HG03439 (cell line): ENCODE results near the gene ATP7A.
"Not testable (repeated sequence)": the region's sequence is repeated elsewhere in the genome, so short reads cannot be mapped to it uniquely, and the experiment has no call there.

Source experiments
- ATAC-seq: cut with Tn5 transposase; IDR thresholded peaks from one replicate; pipeline ENCODE4 v1.9.1; 2021; ENCODE audit warnings: mild to moderate bottlenecking, moderate library complexity; ENCODE audit not compliant: unreplicated experiment

The ATP7A gene

DNA sequence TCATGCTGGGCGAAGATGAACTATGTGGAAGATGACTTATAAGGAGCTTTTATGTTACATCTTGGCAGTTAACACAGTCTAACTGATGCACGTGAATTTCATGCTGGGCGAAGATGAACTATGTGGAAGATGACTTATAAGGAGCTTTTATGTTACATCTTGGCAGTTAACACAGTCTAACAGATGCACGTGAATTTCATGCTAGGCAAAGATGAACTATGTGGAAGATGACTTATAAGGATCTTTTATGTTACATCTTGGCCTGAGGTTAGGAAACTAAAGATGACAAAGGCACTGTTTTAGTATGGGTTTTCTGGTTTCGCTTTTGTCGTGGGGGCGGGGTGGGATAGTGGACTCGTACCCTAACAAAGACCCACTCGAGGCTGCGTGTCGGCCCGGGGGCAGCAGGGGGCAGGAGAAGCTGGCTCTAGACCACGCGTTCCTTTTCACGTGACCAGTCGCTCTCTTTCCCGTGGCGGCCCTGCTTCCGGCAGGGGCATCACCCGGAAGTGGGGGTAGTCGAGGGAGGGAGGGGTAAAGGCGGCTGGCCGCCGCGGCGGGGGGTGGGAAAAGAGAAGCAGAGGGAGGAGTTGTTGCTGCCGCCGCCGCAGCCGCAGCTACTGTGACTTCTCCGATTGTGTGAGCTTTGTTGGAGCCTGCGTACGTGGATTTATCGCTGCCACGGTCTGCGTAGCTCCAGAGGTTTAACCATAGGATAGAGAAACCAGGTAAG lies at the start of gene ATP7A:
Gene ATP7A (plus strand): TSS at position 586 of the 733 bp plus-strand sequence. CDS start 60,949 bp downstream, outside the sequence.
- peak; percentile 94 for ATAC-seq

DNA sequence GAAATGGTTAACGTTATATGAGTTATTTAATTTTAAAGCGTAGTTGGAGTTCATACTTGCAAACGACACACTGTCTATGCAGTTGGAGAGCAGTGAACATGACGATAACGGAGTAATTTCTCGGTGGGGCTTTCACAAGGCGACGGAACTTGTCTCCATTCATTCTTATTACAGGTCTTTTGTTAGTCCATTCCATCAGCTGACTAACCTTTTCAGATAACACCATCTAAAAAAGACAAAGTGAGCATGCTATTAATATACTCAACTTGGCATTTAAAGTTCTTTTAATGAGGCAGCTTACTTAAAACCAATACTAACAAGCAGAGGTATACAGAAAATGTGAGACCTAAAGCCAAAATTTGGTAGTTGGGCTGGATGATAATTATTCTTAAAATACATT lies 35.1 kb upstream of the ATP7A start:
- ATAC-seq = no peak

- not testable (repeated sequence) for ATAC-seq
Measured at GRCh38 chrX:77881418-77881817, 29.1 kb upstream of the ATP7A start.

DNA sequence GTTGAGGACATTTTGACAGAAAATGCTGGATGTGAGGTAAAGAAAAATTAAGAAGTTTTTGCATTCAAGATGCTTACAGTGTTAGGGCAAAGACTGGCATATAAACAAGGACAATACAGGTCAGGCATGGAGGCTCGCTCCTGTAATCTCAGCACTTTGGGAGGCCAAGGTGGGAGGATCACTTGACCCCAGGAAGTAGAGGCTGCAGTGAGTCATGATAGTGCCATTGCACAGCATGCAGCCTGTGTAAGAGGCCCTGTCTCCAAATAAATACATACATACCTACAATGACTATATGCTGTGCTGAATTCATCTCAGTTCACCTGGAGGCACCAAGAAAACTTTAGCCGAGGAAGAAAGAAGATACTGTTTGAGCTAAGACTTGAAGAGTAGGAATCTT lies 17.6 kb upstream of the ATP7A start:
- no peak for ATAC-seq

GRCh38 chrX:77893713-77894112 lies 16.8 kb upstream of the ATP7A start:
- no peak for ATAC-seq

- peak; percentile 89 for ATAC-seq
Measured at GRCh38 chrX:77894921-77895886, 15.3 kb upstream of the ATP7A start, which contains the start of gene MAGT1. TSS of gene MAGT1 (minus strand) at chrX:77895435. CDS start at chrX:77895410, 25 bp downstream.

- peak; percentile 69 for ATAC-seq
Measured at GRCh38 chrX:77899081-77899828, 11.2 kb upstream of the ATP7A start, which contains the start of gene COX7B. TSS of gene COX7B (plus strand) at chrX:77899468. CDS start at chrX:77899554, 86 bp downstream.

DNA sequence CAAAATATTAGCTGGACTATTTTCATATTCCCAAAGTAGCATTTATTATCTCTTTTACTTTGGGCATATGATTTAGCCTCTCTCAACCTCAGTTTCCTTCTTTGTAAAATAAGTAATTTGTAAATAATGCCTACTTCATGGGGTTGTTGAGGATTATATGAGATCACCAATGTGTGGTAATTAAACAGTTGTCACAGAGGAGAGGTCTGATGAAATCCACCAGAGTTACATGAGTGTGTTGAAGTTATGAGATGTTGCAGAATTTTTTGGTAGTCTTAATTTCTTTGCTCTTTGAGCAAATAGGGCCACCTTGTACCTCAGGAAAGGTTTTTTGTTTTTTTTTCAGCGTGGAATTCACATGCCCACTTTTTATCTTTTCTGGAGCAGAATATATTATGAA lies 9.8 kb upstream of the ATP7A start:
- ATAC-seq = no peak

DNA sequence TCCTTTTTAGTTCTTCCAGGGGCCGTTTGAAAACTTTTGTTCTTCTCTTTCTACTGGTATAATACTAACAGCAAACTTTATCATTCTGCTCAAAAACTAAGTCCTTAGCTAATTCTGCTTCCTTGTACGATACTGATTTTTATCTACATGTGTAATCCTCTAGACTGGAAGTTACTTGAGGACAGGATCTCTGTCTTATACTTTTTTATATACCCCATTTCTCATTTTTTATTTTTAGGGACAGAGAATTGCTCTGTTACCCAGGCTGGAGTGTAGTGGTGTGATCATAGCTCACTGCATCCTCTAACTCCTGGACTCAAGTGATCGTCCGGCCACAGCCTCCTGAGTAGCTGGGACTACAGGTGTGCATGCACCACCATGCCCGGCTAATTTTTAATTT lies 9.0 kb upstream of the ATP7A start:
- ATAC-seq = no peak

DNA sequence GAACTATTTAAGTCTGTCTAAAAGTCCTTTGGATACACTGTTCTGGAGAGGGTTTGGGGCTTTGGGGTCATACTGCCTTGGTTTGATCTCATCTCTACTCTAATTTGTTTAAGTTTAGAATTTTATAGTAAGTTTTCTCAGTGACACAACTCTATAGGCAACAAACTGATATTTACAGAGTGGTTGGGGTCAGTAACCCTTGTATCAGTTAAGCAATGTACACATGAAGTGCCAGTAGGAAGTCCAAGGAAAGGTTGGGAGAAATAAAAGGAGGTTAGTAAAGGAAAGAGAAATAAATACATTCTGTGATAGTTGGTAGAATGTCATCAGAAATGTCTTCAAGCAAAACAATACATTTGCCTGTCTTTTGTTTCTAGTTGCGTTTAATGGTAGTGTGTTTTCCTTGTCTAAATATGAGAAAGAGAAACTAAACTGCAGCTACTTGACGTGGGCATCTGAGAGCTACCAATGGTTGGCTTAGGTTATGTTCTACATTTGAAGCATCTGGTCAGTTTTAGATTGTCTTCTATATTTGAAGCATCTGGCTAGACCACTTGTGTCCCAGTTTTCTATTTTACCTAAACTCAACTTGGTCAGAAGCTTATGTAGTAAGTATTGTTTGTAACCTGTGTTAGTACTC lies 6.9 kb downstream of the ATP7A start:
- ATAC-seq = peak; percentile 72

DNA sequence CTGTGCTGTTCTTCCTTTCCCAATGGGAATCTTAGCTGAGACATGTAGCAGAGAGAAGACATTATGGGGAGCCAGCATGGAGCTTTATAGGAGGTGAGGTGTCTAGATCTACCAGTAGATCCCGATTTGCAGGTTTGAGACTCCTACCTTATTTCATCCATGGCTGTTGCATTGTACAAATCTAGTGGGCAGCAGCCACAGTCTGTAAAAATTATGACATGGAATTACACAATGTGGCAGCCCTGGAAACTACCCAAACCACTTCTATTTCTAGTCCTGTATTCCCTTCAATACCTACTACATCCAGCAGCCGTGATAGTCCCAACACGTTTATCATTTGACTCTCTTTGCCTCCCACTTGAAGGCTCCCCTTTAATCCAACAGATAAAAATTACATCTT lies 8.1 kb downstream of the ATP7A start:
- no peak for ATAC-seq

- ATAC-seq = not testable (repeated sequence)
Measured at GRCh38 chrX:77919370-77919769, 8.9 kb downstream of the ATP7A start.

DNA sequence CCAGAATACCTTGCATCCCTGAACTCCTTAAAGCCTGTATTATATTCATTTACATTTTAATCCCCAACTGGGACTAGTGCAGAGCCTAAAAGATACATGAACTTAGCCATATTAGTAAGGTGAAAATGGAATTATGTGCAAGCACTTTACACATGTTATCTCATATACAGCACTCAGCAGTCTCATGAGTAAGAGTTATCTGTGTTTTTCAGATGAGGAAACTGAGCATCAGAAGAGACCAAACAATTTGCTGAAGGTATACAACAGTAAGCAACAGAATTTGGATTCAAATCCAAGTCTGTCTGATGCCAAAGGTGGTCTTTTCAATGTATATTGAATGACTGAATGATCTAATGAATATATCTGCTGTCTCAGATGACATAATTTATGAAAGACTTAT lies 12.3 kb downstream of the ATP7A start:
- ATAC-seq = no peak

GRCh38 chrX:77924320-77924859 lies 13.9 kb downstream of the ATP7A start:
- ATAC-seq = no peak

DNA sequence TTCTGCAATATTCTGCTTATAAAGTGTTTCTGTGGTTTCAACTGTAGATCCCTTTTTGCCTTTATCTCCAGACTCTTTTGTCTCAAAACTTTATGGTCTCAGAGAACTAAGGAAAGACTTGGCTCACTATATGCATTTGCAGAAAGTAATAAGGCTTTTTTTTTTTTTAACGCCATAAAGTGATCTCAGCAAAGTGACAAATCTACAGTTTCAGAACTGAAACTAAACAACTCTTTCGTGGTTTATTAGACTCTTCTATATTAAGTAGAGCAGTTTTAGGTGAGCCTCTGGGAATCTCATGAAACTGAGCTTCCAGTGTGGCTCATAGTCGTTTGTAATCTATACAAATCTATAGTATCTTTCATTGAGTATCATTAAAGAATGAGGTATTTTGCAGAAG lies 15.3 kb downstream of the ATP7A start:
- no peak for ATAC-seq

DNA sequence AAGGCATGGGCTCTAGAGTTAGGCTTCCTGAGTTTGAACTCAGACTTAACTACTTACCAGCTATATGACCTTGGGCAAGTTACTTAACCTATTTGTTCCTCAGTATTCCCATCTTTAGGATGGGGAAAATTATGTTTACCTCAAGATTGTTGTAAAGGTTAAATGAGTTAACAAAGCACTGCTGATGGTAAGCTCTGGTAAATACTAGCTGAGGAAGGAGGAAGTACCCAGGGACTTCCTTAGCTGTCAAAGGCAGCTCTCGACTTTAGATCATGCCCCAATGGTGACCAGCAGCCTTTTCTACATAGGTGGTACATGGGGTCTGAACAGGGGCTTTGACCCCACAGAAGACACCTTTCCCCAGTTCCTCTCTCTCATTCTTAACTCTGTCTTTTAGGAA lies 20.1 kb downstream of the ATP7A start:
- ATAC-seq = no peak

- ATAC-seq = no peak
Measured at GRCh38 chrX:77935886-77936285, 25.4 kb downstream of the ATP7A start.

DNA sequence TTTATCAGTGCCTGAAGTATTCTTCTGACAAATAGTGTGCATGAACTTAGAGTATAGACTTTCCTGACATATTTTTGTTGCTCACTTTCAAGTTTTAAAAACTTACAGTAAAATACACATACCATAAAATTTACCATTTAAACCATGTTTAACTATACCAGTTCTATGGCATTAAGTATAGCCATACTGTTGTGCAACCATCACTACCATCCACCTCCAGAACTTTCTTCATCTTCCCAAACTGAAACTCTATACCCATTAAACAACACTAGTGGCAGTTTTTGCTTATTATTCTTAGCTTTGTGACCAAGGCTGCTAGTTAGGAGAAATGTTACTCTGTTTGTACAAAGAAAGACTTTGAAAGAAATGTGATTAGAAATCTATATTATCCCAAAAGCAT lies 25.8 kb downstream of the ATP7A start:
- no peak for ATAC-seq

DNA sequence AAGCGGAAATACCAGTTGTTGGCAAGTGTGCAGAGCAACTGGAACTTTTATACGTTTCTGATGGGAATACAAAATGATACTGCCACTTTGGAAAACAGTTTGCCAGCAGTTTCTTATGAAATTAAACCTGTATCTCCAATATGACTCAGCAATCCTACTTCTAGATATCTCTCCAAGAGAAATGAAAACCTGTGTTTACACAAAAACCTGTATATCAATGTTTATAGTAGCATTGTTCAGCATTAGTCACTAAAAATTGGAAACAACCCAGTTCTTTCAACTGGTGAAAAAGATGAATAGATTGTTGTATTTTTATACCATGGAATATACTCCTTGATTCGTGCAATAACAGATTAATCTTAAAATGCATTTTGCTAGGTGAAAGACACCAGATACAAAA lies 26.8 kb downstream of the ATP7A start:
- ATAC-seq = no peak

DNA sequence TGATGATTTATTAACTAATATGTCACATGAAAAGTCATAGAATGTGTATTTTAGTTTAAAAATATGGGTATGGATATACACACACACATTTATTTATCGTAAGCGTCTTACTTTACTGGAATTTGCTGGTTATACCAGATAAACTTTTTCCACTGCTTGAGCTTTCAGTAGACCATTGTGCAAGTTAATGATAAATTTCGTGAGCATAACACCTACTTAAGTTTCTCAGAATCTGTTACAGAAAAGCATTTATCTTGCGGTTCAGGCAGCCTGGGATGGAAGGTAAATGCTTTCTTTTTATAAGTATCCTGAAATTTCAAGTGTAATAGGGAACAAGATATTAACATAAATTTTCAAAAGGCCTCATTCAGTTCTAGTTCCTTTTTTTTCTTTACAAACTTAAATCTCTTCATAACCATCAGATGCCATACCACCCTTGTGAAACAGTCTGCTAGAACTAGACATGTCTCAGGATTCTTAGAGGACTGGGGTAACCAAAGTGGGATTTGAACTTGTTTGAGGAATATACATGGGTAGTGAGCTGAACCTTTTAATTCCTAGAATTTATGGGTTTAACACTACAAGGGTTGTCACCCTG lies 27.7 kb downstream of the ATP7A start:
- no peak for ATAC-seq
